Smooth muscle cell (in vitro differentiated cells): ENCODE data around the gene BGN. TPM values are rescaled to one million over a fixed set of nuclear protein-coding genes. Genes with fewer than 3 reads are reported as not detected.

Source experiments
- DNase-seq: peaks from one replicate; lab custom pipeline; 2025; ENCODE audit not compliant: unreplicated experiment; lab: John Stamatoyannopoulos, UW
- H2AFZ ChIP-seq: fragments of 200-600 bp; sonication (generic); 2 replicates; pipeline ENCODE4 v1.6.0; 2016; ENCODE audit warnings: antibody characterized with exemption, low read depth, mild to moderate bottlenecking
- H3F3A ChIP-seq: fragments of 200-600 bp; sonication (generic); 2 replicates; pipeline ENCODE4 v1.6.0; 2017; ENCODE audit warnings: antibody characterized with exemption, low read depth
- H3K27ac ChIP-seq: fragments of 200-600 bp; sonication (generic); 2 replicates; pipeline ENCODE4 v1.5.1; 2016; ENCODE audit warnings: low read depth, mild to moderate bottlenecking
- H3K27me3 ChIP-seq: fragments of 200-600 bp; sonication (generic); 2 replicates; pipeline ENCODE4 v1.6.1; 2016; ENCODE audit warnings: low read depth, mild to moderate bottlenecking
- H3K36me3 ChIP-seq: fragments of 200-600 bp; sonication (generic); 2 replicates; pipeline ENCODE4 v1.5.1; 2016; ENCODE audit warnings: low read depth
- H3K4me1 ChIP-seq: fragments of 200-600 bp; sonication (generic); 2 replicates; pipeline ENCODE4 v1.5.1; 2016; ENCODE audit warnings: low read depth
- H3K4me2 ChIP-seq: fragments of 200-600 bp; sonication (generic); 2 replicates; pipeline ENCODE4 v1.6.0; 2016; ENCODE audit warnings: mild to moderate bottlenecking
- H3K4me3 ChIP-seq: fragments of 200-600 bp; sonication (generic); 2 replicates; pipeline ENCODE4 v1.5.1; 2016; ENCODE audit warnings: mild to moderate bottlenecking
- H3K79me2 ChIP-seq: fragments of 200-600 bp; sonication (generic); 2 replicates; pipeline ENCODE4 v1.6.0; 2016; ENCODE audit warnings: low read depth, mild to moderate bottlenecking
- H3K9ac ChIP-seq: fragments of 200-600 bp; sonication (generic); 2 replicates; pipeline ENCODE4 v1.6.0; 2016; ENCODE audit warnings: low read depth
- H3K9me3 ChIP-seq: fragments of 200-600 bp; sonication (generic); replicated peaks from 2 replicates; pipeline ENCODE4 v1.5.1; 2016; ENCODE audit warnings: low read depth
- H4K20me1 ChIP-seq: fragments of 200-600 bp; sonication (generic); 2 replicates; pipeline ENCODE4 v1.6.0; 2016; ENCODE audit warnings: low read depth
- CTCF ChIP-seq: fragments of 200-600 bp; sonication (generic); IDR thresholded peaks from 2 replicates; pipeline ENCODE4 v1.5.1; 2017; ENCODE audit warnings: borderline replicate concordance, mild to moderate bottlenecking, antibody characterized with exemption; ENCODE audit not compliant: insufficient read depth, poor library complexity, severe bottlenecking
- WGBS: methylation state at CpG from one replicate; pipeline ENCODE4 v1.1.7; 2016; ENCODE audit warnings: low lambda C conversion rate; 5-methylcytosine and 5-hydroxymethylcytosine counted together
- polyA plus RNA-seq: library from polyadenylated mRNA; unstranded; fragments of >200 nt; fragmentation: Nextera tagmentation; extraction: Ambion mirVana; gene quantifications from 2 replicates; pipeline ENCODE4 v1.2.1, GENCODE V29; 2016
- total RNA-seq: library from RNA; depleted of rRNA; stranded (reverse); fragments of >200 nt; gene quantifications from 2 replicates; pipeline ENCODE4 v1.2.3, GENCODE V29; 2014

Gene BGN
- total and polyA plus RNA-seq, 2 experiments from 2014 or later: 298 to 621 TPM

GRCh38 chrX:153522259-153522658 is 27.5 kb downstream of the BGN start:
- TF ChIP-seq CTCF: no peak
- 81% methylated on average over 12 of the region's 12 CpGs for WGBS
- H3K27ac ChIP-seq: no peak overlapping the region
- H3K27me3 ChIP-seq: peaks cover 12% of the 10 kb centered on the region
- H3K79me2 ChIP-seq: no peaks in the 10 kb centered on the region
- DNase-seq: no peak
- H3K4me2 ChIP-seq: no peak overlapping the region
- H3K9me3 ChIP-seq: no peaks in the 10 kb centered on the region
- H2AFZ ChIP-seq: no peak overlapping the region
- H3K4me3 ChIP-seq: no peak overlapping the region
- no peaks in the 10 kb centered on the region for H4K20me1 ChIP-seq
- no peaks in the 10 kb centered on the region for H3F3A ChIP-seq
- no peaks in the 10 kb centered on the region for H3K4me1 ChIP-seq
- no peaks in the 10 kb centered on the region for H3K36me3 ChIP-seq
- no peak overlapping the region for H3K9ac ChIP-seq

GRCh38 chrX:153523269-153523668 is 28.5 kb downstream of the BGN start:
- no peak overlapping the region for H2AFZ ChIP-seq
- no peaks in the 10 kb centered on the region for H3K9me3 ChIP-seq
- H3K4me1 ChIP-seq: no peaks in the 10 kb centered on the region
- no peak for TF ChIP-seq CTCF
- no peak overlapping the region for H3K4me3 ChIP-seq
- no peak overlapping the region for H3K9ac ChIP-seq
- no peaks in the 10 kb centered on the region for H3K79me2 ChIP-seq
- no peak overlapping the region for H3K4me2 ChIP-seq
- no peaks in the 10 kb centered on the region for H3K36me3 ChIP-seq
- WGBS: 85% methylated on average over 7 of the region's 7 CpGs
- H3F3A ChIP-seq: no peaks in the 10 kb centered on the region
- H4K20me1 ChIP-seq: no peaks in the 10 kb centered on the region
- DNase-seq: no peak
- peaks cover 8% of the 10 kb centered on the region for H3K27me3 ChIP-seq
- H3K27ac ChIP-seq: no peak overlapping the region

GRCh38 chrX:153524234-153524633 is 29.5 kb downstream of the BGN start:
- WGBS: 78% methylated on average over 3 of the region's 3 CpGs

More at GRCh38 chrX:153524234-153524633, 29.5 kb downstream of the BGN start:
- Histone ChIP-seq H3K4me1 (no peaks in the 10 kb centered on the region), H3K9ac (no peak overlapping the region), H2AFZ (no peak overlapping the region), H3K4me2 (no peak overlapping the region), H3K36me3 (no peaks in the 10 kb centered on the region), H3K27ac (no peak overlapping the region), H3K79me2 (no peaks in the 10 kb centered on the region), H3K9me3 (no peaks in the 10 kb centered on the region), H3K4me3 (no peak overlapping the region), H3K27me3 (no peaks in the 10 kb centered on the region), H3F3A (no peaks in the 10 kb centered on the region), H4K20me1 (no peaks in the 10 kb centered on the region)
- no peak for DNase-seq
- TF ChIP-seq CTCF: no peak
